H1 (cell line): ENCODE results near the gene ST3GAL3. TPM values are rescaled to one million over a fixed set of nuclear protein-coding genes. Genes with fewer than 3 reads are reported as not detected.
A peak's percentile ranks its signal among the peaks of the same experiment; 100 is the strongest.

Experiments used
- CTCF ChIA-PET: fragments of 300-600 bp; sonication (Branson Sonifier 250); formaldehyde crosslinking; loops from one replicate; lab custom pipeline; 2021; ENCODE audit not compliant: partially characterized antibody; lab: Charles Lee
- POLR2A ChIA-PET: fragments of 300-600 bp; sonication (Branson Sonifier 250); formaldehyde crosslinking; loops from one replicate; lab custom pipeline; 2021; ENCODE audit warnings: inconsistent platforms; ENCODE audit not compliant: partially characterized antibody; lab: Charles Lee
- DNase-seq, 2 experiments: peaks; one replicate each; pipeline versions ENCODE4 v3.0.0 to v3.0.0-alpha.2; 2010 to 2022; ENCODE audit warnings: low spot score in 2 of 2, low read depth in 1 of 2, mixed read lengths in 1 of 2
- FAIRE-seq: peaks from 2 replicates; lab custom pipeline; 2011; peaks lifted over from hg19 to GRCh38; lab: Jason Lieb, UNC
- H2AFZ ChIP-seq: 2 replicates; pipeline ENCODE4 v1.8.1; 2012; ENCODE audit warnings: low read length, inconsistent platforms
- H2AK5ac ChIP-seq: 2 replicates; pipeline ENCODE4 v1.6.1; 2013; ENCODE audit warnings: low read depth, low read length
- H2BK120ac ChIP-seq: replicated peaks from 2 replicates; pipeline ENCODE3; 2013; ENCODE audit warnings: low read depth, low read length, inconsistent platforms
- H2BK12ac ChIP-seq: 2 replicates; pipeline ENCODE4 v1.6.1; 2013; ENCODE audit warnings: low read depth, low read length
- H2BK15ac ChIP-seq: 2 replicates; pipeline ENCODE4 v1.6.1; 2013; ENCODE audit warnings: low read length
- H2BK20ac ChIP-seq: 2 replicates; pipeline ENCODE4 v1.6.1; 2013; ENCODE audit warnings: low read length
- H2BK5ac ChIP-seq: 2 replicates; pipeline ENCODE4 v1.6.1; 2013; ENCODE audit warnings: low read depth, low read length
- H3K14ac ChIP-seq: 2 replicates; pipeline ENCODE4 v1.6.1; 2013; ENCODE audit warnings: inconsistent platforms; ENCODE audit not compliant: insufficient read length
- H3K18ac ChIP-seq: 2 replicates; pipeline ENCODE4 v1.6.1; 2013; ENCODE audit warnings: low read length; ENCODE audit errors: extremely low read depth
- H3K23ac ChIP-seq: 2 replicates; pipeline ENCODE4 v1.6.1; 2013; ENCODE audit warnings: inconsistent platforms; ENCODE audit not compliant: insufficient read length
- H3K23me2 ChIP-seq: 2 replicates; pipeline ENCODE4 v1.6.1; 2013; ENCODE audit warnings: low read depth, low read length
- H3K27ac ChIP-seq: 2 replicates; pipeline ENCODE4 v1.6.1; 2011; ENCODE audit warnings: low read depth, low read length, inconsistent platforms
- H3K27me3 ChIP-seq, 4 experiments: replicated peaks in 1 of 4; 1 replicate in 1 of 4; 2 replicates in 3 of 4; pipeline versions ENCODE4 v1.6.1 to v1.8.1; 2011 to 2013; ENCODE audit warnings: low read length in 3 of 4, mild to moderate bottlenecking in 3 of 4, inconsistent platforms in 2 of 4, mixed read lengths in 2 of 4, moderate library complexity in 1 of 4; ENCODE audit not compliant: control insufficient read depth in 3 of 4, insufficient read depth in 3 of 4; ENCODE audit errors: extremely low read depth in 1 of 4
- H3K36me3 ChIP-seq, 4 experiments: 2 replicates each; pipeline versions ENCODE4 v1.6.1 to v1.8.1; 2011 to 2013; ENCODE audit warnings: mild to moderate bottlenecking in 4 of 4, low read length in 3 of 4, moderate library complexity in 2 of 4, control low read depth in 1 of 4, inconsistent platforms in 1 of 4; ENCODE audit not compliant: insufficient read depth in 4 of 4, control insufficient read depth in 2 of 4
- H3K4ac ChIP-seq: replicated peaks from 2 replicates; pipeline ENCODE3; 2013; ENCODE audit warnings: low read length, low read depth, mixed read lengths, inconsistent platforms; ENCODE audit not compliant: insufficient read length
- H3K4me1 ChIP-seq, 4 experiments: replicated peaks in 1 of 4; 1 replicate in 1 of 4; 2 replicates in 3 of 4; pipeline versions ENCODE4 v1.6.1 to v1.8.1; 2011 to 2013; ENCODE audit warnings: low read length in 3 of 4, inconsistent platforms in 2 of 4, mixed read lengths in 1 of 4; ENCODE audit not compliant: insufficient read depth in 4 of 4, control insufficient read depth in 3 of 4
- H3K4me2 ChIP-seq, 2 experiments: 2 replicates each; pipeline versions ENCODE4 v1.6.1 to v1.8.1; 2011 to 2013; ENCODE audit warnings: low read depth in 2 of 2, low read length in 2 of 2, control low read depth in 1 of 2, inconsistent platforms in 1 of 2, mild to moderate bottlenecking in 1 of 2; ENCODE audit not compliant: insufficient read depth in 1 of 2
- H3K4me3 ChIP-seq, 4 experiments: fragments of 200-600, 300-600 bp in 1 of 4; sonication (generic), shearing (Covaris generic), sonication (Bioruptor Twin) in 1 of 4; 2 replicates each; pipeline versions ENCODE4 v1.5.1 to v1.8.1; 2011 to 2016; ENCODE audit warnings: low read length in 4 of 4, low read depth in 3 of 4, control low read depth in 2 of 4, inconsistent platforms in 2 of 4, mild to moderate bottlenecking in 2 of 4, mixed read lengths in 1 of 4, moderate library complexity in 1 of 4; ENCODE audit not compliant: insufficient read depth in 2 of 4; ENCODE audit errors: extremely low read depth in 1 of 4
- H3K56ac ChIP-seq: replicated peaks from 2 replicates; pipeline ENCODE3; 2013; ENCODE audit warnings: low read depth, mild to moderate bottlenecking, mixed read lengths, low read length, inconsistent platforms; ENCODE audit not compliant: insufficient read length
- H3K79me1 ChIP-seq: 2 replicates; pipeline ENCODE4 v1.6.1; 2013; ENCODE audit warnings: low read depth, low read length, control low read depth
- H3K79me2 ChIP-seq, 2 experiments: 2 replicates each; pipeline versions ENCODE4 v1.6.1 to v1.8.1; 2012 to 2013; ENCODE audit warnings: low read length in 2 of 2, mild to moderate bottlenecking in 2 of 2, inconsistent platforms in 1 of 2; ENCODE audit not compliant: insufficient read depth in 2 of 2, control insufficient read depth in 1 of 2
- H3K9ac ChIP-seq, 4 experiments: replicated peaks in 1 of 4; 1 replicate in 1 of 4; 2 replicates in 3 of 4; pipeline versions ENCODE4 v1.6.1 to v1.8.1; 2011 to 2013; ENCODE audit warnings: low read depth in 3 of 4, low read length in 3 of 4, control low read depth in 2 of 4, mild to moderate bottlenecking in 2 of 4, moderate library complexity in 2 of 4, inconsistent platforms in 1 of 4; ENCODE audit errors: extremely low read depth in 1 of 4
- H3K9me3 ChIP-seq, 2 experiments: 2 replicates each; pipeline versions ENCODE4 v1.6.1 to v1.8.1; 2012 to 2013; ENCODE audit warnings: mild to moderate bottlenecking in 2 of 2, moderate library complexity in 2 of 2, control low read depth in 1 of 2, inconsistent platforms in 1 of 2, low read depth in 1 of 2, low read length in 1 of 2, mixed read lengths in 1 of 2; ENCODE audit not compliant: insufficient read depth in 2 of 2
- H4K20me1 ChIP-seq, 2 experiments: replicated peaks in 1 of 2; 2 replicates each; pipeline versions ENCODE3 to v1.8.1; 2011 to 2013; ENCODE audit warnings: inconsistent platforms in 2 of 2, low read length in 2 of 2, mild to moderate bottlenecking in 1 of 2; ENCODE audit not compliant: insufficient read depth in 2 of 2, control insufficient read depth in 1 of 2
- H4K5ac ChIP-seq: 2 replicates; pipeline ENCODE4 v1.6.1; 2013; ENCODE audit warnings: low read length, low read depth, mixed read lengths, inconsistent platforms; ENCODE audit not compliant: insufficient read length
- H4K8ac ChIP-seq: 2 replicates; pipeline ENCODE4 v1.8.0; 2013; ENCODE audit warnings: mild to moderate bottlenecking, moderate library complexity, low read length, inconsistent platforms; ENCODE audit not compliant: insufficient read depth; ENCODE audit errors: extremely low read depth
- H4K91ac ChIP-seq: replicated peaks from 2 replicates; pipeline ENCODE3; 2013; ENCODE audit warnings: low read length, mixed read lengths, inconsistent platforms; ENCODE audit not compliant: insufficient read length
- CTBP2 ChIP-seq: IDR thresholded peaks from 2 replicates; pipeline ENCODE4 v1.7.0; 2011; ENCODE audit warnings: borderline replicate concordance, mild to moderate bottlenecking, moderate library complexity, mixed read lengths, low read length; ENCODE audit not compliant: insufficient read depth, insufficient read length
- CTCF ChIP-seq, 3 experiments: IDR thresholded peaks; 1 replicate in 2 of 3; 2 replicates in 1 of 3; pipeline versions ENCODE4 v1.5.1 to v1.6.1; 2011; ENCODE audit warnings: low read length in 3 of 3, mild to moderate bottlenecking in 3 of 3, inconsistent platforms in 2 of 3, low read depth in 1 of 3, moderate library complexity in 1 of 3; ENCODE audit not compliant: insufficient read depth in 1 of 3; ENCODE audit errors: control extremely low read depth in 1 of 3
- EP300 ChIP-seq, 2 experiments: IDR thresholded peaks; 1 replicate in 1 of 2; 2 replicates in 1 of 2; pipeline ENCODE4 v1.6.1; 2011 to 2012; ENCODE audit warnings: low read depth in 2 of 2, low read length in 2 of 2, mild to moderate bottlenecking in 2 of 2, borderline replicate concordance in 1 of 2, inconsistent platforms in 1 of 2, moderate library complexity in 1 of 2
- HDAC2 ChIP-seq, 2 experiments: fragments of 300-600 bp in 1 of 2; sonication (generic) in 1 of 2; IDR thresholded peaks; 2 replicates each; pipeline ENCODE4 v1.6.1; 2011 to 2012; ENCODE audit warnings: low read depth in 2 of 2, low read length in 2 of 2, mild to moderate bottlenecking in 2 of 2, moderate library complexity in 2 of 2, borderline replicate concordance in 1 of 2, inconsistent platforms in 1 of 2
- JUN ChIP-seq: IDR thresholded peaks from 2 replicates; pipeline ENCODE4 v1.6.1; 2011; ENCODE audit warnings: low read depth, mild to moderate bottlenecking, improper control_type of control experiment, low read length
- PHF8 ChIP-seq: fragments of 200-600 bp; sonication (generic); conservative IDR thresholded peaks from 2 replicates; pipeline ENCODE4 v1.7.1; 2012; ENCODE audit warnings: low read depth, mild to moderate bottlenecking, inconsistent platforms, low read length, moderate library complexity
- SP1 ChIP-seq: IDR thresholded peaks from 2 replicates; pipeline ENCODE4 v1.6.1; 2011; ENCODE audit warnings: low read depth, low read length
- WGBS, 2 experiments: shearing (Covaris generic) in 1 of 2; methylation state at CpG; one replicate each; pipeline versions ENCODE4 v1.1.6 to v1.1.7; 2013 to 2015; ENCODE audit warnings: low lambda C conversion rate in 2 of 2, mixed read lengths in 2 of 2, inconsistent platforms in 1 of 2, low coverage in 1 of 2, missing lambda C conversion rate in 1 of 2; ENCODE audit not compliant: insufficient replicate concordance in 2 of 2, insufficient coverage in 1 of 2, insufficient read length in 1 of 2; ENCODE audit errors: extremely low coverage in 1 of 2, missing lambda C conversion rate in 1 of 2; 5-methylcytosine and 5-hydroxymethylcytosine counted together
- polyA plus RNA-seq, 7 experiments: library from polyadenylated mRNA; depleted of rRNA in 3 of 7; stranded (reverse) in 5 of 7; unstranded in 2 of 7; fragments of >200 nt in 5 of 7; fragments of 200-250 nt in 2 of 7; gene quantifications; 1 replicate in 5 of 7; 2 replicates in 1 of 7; 4 replicates in 1 of 7; pipeline versions ENCODE4 v1.2.1 to v1.2.3, GENCODE V29; 2011 to 2013; ENCODE audit warnings: missing spikeins in 2 of 7, mixed read lengths in 2 of 7
- total RNA-seq: library from RNA; stranded (reverse); fragmentation: NEBNext Ultra II Directional; extraction: Animal tissue kit (Norgen Biotek cat#: 25700); gene quantifications from 2 replicates; pipeline ENCODE4 v1.2.1, GENCODE V29; 2021

ST3GAL3 gene
- total and polyA plus RNA-seq, 2 of the 8 experiments (the other 6 are each of a cell fraction or from before 2014, with no cell fraction given): 6.8 to 7.0 TPM

- no peaks in the 10 kb centered on the region; a peak in 1 of 8 replicates for H3K36me3 ChIP-seq
- H3K79me1 ChIP-seq: no peaks in the 10 kb centered on the region
- POLR2A ChIA-PET: interaction anchor here (1.2 to 8.0 kb wide), 2 partner anchors 172 to 214 kb away, joined by 3 to 89 read pairs; no protein-coding TSS in a partner anchor
- peaks cover 11% of the 10 kb centered on the region; the same call in 1 of the 2 replicates for H3K23me2 ChIP-seq
- H2AFZ ChIP-seq: no peak overlapping the region; the same call in 1 of the 2 replicates
- H4K8ac ChIP-seq: no peak overlapping the region
- peaks cover 13 to 39% (median 31%) of the 10 kb centered on the region in 4 experiments for H3K4me1 ChIP-seq
- H3K4ac ChIP-seq: no peak overlapping the region
- no peak overlapping the region for H2BK12ac ChIP-seq
- no peaks in the 10 kb centered on the region for H3K9me3 ChIP-seq
- H2BK120ac ChIP-seq: no peak overlapping the region
- peaks cover 0 to 8% (median 4%) of the 10 kb centered on the region in 4 experiments; a peak in 5 of 7 replicates for H3K27me3 ChIP-seq
- CTCF ChIA-PET: interaction anchor here (1.0 to 18.6 kb wide), 15 partner anchors 8 to 168 kb away, joined by 3 to 618 read pairs (median 20); partner anchors contain the start of gene IPO13
- 9% methylated on average over 51 of the region's 56 CpGs; no CpG with 5 or more reads in 1 of the 2 experiments for WGBS, 2 experiments
- no peak overlapping the region for H3K23ac ChIP-seq
- H2AK5ac ChIP-seq: no peak overlapping the region
- H3K56ac ChIP-seq: no peak overlapping the region
- H3K4me3 ChIP-seq: peak overlapping the region; percentile 40 to 69 (median 48)
- no peak overlapping the region for H2BK20ac ChIP-seq
- DNase-seq (peak in 1 of 2 experiments; percentile 74), FAIRE-seq (no peak)
- peak overlapping the region; percentile 44; the same call in 1 of the 2 replicates for H2BK5ac ChIP-seq
- peak overlapping the region; percentile 81; the same call in 1 of the 2 replicates for H2BK15ac ChIP-seq
- no peaks in the 10 kb centered on the region for H3K79me2 ChIP-seq
- H3K9ac ChIP-seq: peak overlapping the region in 2 of 4 experiments; percentile 8 to 37; a peak in 2 of 7 replicates
- peaks cover 7 to 8% of the 10 kb centered on the region in 2 experiments for H4K20me1 ChIP-seq
- H3K18ac ChIP-seq: peak overlapping the region; percentile 51
- H3K14ac ChIP-seq: no peak overlapping the region
- H3K27ac ChIP-seq: no peak overlapping the region
- H3K4me2 ChIP-seq: peak overlapping the region; percentile 89 to 93
- no peak overlapping the region for H4K5ac ChIP-seq
- H4K91ac ChIP-seq: peak overlapping the region; percentile 47
- TF ChIP-seq JUN (no peak), EP300 (IDR thresholded peaks at IDR 0.05; ENCODE audit: borderline replicate concordance in 1 of 2, low read depth in 2 of 2, low read length in 2 of 2) (no peak), HDAC2 (IDR thresholded peaks at IDR 0.05; ENCODE audit: borderline replicate concordance in 1 of 2, low read depth in 2 of 2, low read length in 2 of 2) (0 out of 4 replicates have a peak, but pooled peaks of 1 of the 2 experiments have one; percentile 32), CTCF (IDR thresholded peaks at IDR 0.05; ENCODE audit: control extremely low read depth in 1 of 3, insufficient read depth in 1 of 3, low read depth in 1 of 3, low read length in 3 of 3) (peak in 2 of 3 experiments; percentile 29 to 54; a peak in 3 of 4 replicates), CTBP2 (no peak), PHF8 (no peak), SP1 (no peak)
Observed at GRCh38 chr1:43936431-43937151, 229.3 kb downstream of the ST3GAL3 start.
